HG03025 (cell line): ENCODE data around the gene TMC1.
"Not testable (repeated sequence)": the region's sequence is repeated elsewhere in the genome, so short reads cannot be mapped to it uniquely, and the experiment has no call there.

Experiments used
- ATAC-seq: cut with Tn5 transposase; IDR thresholded peaks from one replicate; pipeline ENCODE4 v1.9.1; 2021; ENCODE audit warnings: mild to moderate bottlenecking, moderate library complexity; ENCODE audit not compliant: unreplicated experiment, low FRiP score

The TMC1 gene

DNA sequence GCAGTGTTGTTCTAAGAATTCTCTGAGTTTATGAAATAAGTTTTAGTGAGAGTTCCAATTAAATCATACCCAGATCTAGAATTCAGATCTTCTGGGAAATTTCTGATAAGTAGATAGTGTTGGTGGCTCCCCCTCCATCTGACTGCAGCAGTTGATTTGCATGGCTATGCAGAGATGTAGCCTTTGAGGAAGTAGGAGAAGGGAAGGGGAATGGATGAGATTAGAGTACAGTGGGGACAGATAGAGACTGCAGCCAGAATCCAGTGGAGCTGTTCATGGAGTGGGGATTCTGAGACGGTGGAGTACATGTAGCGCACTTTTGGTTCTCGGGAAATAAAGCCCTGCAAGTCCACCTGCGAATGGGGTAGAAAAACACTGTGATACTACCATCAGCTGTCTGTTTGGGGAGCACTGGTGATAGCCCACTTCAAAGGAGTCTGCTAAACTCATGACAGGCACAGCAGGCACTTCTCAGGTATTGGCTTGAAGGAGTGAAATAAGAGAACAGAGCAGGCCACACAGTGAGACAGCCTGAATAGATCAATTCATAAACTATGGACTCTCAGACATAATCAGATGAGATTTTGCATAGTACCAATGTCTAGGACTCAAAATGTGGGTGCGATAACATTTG lies 334.6 kb downstream of the TMC1 start:
- no peak for ATAC-seq

DNA sequence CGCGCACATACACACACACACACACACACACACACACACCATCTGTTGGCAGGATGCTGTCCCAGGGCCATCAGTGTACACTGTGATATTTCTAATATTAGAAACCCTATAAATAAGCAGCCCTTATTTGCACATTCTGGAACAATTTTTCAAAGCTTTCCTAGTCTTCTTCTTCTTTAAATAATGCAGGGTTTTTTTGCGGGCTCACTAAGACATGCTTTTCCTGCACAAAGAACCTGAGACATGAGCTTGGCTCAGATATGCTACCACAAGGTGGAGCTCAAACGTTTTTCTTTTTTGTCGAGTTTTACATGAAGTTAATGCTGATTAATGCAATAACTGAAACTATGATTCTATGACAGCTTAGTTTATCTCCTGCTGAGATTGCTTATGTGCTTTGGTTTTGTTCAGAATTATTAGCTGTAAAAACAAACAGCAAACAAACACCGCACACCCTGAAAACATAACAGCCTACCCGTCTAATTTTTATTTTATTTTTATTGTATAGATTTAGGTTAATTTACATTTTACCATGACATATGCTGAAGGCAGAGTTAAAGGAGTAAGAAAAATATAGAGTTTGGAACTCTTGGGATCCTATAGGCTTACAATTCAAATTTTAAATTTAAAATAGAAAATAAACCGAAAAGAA lies 335.7 kb downstream of the TMC1 start:
- no peak for ATAC-seq

GRCh38 chr9:72857624-72857996 lies 336.2 kb downstream of the TMC1 start:
- ATAC-seq: no peak

- no peak for ATAC-seq
These were observed 336.9 kb downstream of the TMC1 start for GRCh38 chr9:72858089-72858912.

GRCh38 chr9:72862788-72863187 lies 341.4 kb downstream of the TMC1 start:
- ATAC-seq: not testable (repeated sequence)

GRCh38 chr9:72863456-72864094 lies 342.2 kb downstream of the TMC1 start:
- no peak for ATAC-seq

GRCh38 chr9:72864327-72864726 lies 342.9 kb downstream of the TMC1 start:
- ATAC-seq: no peak

GRCh38 chr9:72871685-72872084 lies 350.3 kb downstream of the TMC1 start:
- no peak for ATAC-seq

- no peak for ATAC-seq
These were observed 351.3 kb downstream of the TMC1 start for GRCh38 chr9:72872718-72873117.

GRCh38 chr9:72873456-72873855 lies 352.0 kb downstream of the TMC1 start:
- no peak for ATAC-seq

DNA sequence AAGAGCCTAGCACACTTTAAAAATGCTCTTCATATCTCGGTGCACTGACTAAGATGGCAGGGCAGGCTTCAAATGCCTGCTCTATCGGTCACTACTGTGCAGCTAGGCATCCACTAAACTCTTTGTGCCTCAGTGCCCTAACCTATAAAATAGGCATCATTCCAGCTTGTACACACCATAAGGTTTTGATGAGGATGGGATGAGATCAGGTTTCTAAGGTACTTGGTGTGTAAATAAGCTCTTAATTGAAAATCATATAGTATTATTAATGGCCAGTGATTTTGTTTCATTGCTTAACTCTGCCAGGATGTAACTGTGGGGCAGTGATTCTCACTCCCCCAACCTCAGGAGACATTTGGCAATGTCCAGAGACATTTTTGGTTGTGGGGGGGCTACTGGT lies 352.9 kb downstream of the TMC1 start:
- ATAC-seq: no peak

DNA sequence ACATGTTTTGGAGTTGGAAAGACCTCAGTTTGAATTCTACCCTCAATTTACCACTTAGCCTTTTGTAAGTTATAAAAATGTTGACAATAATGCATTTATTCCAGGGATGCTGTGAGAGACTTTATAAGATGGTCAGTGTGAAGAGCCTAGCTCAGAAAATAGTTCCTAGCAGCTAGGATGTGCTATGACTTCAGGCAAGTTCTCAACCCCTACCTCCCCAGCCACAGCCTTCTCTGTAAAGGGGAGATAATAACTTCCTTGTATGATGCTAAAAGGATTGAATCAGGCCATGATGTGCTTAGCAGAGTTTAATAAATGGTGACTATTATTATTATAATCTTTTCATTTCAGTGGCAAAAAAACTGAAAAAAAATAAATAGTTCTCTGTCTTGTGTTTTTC lies 353.8 kb downstream of the TMC1 start:
- no peak for ATAC-seq

DNA sequence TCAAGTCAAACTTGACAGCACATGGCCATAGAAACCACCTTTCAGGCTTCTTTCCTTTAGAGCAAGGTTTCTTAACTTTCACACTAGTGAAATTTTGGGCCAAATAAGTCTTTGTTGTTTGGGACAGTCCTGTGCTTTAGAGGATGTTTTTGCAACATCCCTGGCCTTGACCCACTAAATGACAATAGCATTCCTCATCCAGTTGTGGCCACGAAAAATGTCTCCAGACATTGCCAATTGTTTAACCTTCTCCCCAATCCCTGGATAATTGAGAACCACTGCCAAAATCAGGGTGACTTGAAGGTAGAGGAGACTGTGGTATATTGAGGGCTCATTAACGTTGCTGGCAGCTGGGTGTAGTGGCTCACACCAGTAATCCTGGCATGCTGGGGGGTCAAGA lies 359.4 kb downstream of the TMC1 start:
- no peak for ATAC-seq

DNA sequence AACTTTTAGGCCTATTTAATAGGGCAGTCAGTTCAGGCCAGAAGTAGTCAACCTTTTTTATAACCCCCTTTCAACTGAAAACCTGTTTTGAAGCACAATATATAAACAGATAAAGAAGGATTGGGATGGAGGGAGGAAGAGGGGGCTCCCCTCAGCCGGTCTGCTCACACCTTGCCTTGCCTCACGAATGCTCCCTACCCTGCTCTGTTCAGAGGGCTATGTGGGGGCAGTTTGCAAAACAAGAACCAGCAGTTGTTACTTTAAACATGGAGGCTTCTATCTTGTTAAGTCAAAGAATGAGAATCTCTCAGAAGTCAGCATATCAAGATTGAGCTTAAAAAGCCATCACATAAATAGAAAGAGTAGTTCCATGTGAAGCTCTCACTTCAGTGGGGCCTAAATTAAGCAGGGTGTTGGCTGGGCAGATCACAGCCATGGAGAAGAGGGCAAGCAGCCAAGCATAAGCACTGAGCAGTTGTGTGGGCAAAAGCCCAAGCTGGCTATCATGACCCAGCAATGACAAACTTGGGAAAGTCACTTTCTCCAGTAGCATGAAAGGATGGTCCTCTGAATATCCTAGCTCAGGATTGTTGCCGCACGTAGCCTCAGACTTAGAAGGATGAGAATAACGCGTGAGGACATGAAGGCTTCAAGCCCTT lies 360.8 kb downstream of the TMC1 start:
- no peak for ATAC-seq

DNA sequence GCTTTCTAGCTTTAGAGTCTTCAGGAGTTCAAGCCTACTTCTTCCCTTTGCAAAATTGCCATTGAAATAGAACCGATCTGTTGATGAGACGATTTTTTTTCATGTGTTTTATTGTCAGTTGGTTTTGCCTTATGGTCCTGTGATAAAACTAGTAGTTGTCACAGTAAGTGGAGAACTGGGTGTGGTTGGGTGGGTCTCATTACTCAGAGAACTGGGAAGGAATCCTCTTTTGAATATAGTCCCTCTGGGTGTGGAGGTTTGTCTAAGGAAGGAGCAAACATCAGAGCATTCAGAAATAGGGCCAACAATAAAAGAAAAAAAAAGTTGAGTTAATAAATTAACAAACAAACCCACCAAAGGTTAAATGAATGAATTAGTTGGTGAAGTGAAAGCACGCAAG lies 362.5 kb downstream of the TMC1 start:
- no peak for ATAC-seq

DNA sequence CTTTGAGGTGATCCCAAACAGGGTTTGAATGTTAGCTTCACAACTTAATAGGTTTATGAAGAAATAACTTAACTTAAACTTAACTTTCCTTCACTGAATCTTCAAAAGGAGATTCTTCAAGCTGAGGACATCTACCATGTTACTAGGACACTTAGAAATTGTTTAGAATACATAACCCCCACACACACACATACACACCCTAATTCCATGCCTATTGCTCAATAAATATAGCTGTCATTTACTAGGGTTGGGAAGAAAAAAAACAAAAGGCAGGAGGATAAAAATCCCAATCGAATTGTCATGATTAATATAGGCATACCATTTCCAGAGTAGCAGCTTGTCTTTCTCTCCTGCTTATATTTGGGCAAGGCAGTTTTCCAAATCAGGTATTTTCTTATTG lies 363.1 kb downstream of the TMC1 start:
- no peak for ATAC-seq
